ENCODE results near the gene GPR156.

GPR156 gene

GRCh38 chr3:120119846-120120510, 165.0 kb downstream of the GPR156 start:
- no peak for DNase-seq (ENCODE audit: low read depth in 3 of 3)

Data from stimulated activated CD4-positive, alpha-beta T cell treated with anti-CD3 and anti-CD28 coated beads, TNF-alpha, amount 100 ng/mL, for 24 hours (primary cell).